Right ventricle myocardium inferior (tissue), 1 donor: ENCODE results near the gene PCNX2. TPM values are rescaled to one million over a fixed set of nuclear protein-coding genes. Genes with fewer than 3 reads are reported as not detected.

Source experiments
- ATAC-seq: fragments of 200-7000 bp; cut with Tn5 transposase; one replicate; pipeline ENCODE4 v1.9.1; 2020; ENCODE audit warnings: mild to moderate bottlenecking, moderate library complexity
- DNase-seq: peaks from one replicate; pipeline ENCODE4 v3.0.0; 2021; ENCODE audit errors: missing footprints
- intact Hi-C: fragments of 100-400 bp; cut with DNase I; formaldehyde crosslinking; loops from one replicate; pipeline ENCODE4 v1.11.0; 2022
- long read RNA-seq: library from polyadenylated mRNA; unstranded; transcript quantifications from one replicate; pipeline ENCODE4 v2.0.0, GENCODE V29; 2021
- total RNA-seq: library from RNA; stranded (reverse); fragmentation: NEBNext Ultra II Directional; extraction: Animal tissue kit (Norgen Biotek cat#: 25700); gene quantifications from one replicate; pipeline ENCODE4 v1.2.1, GENCODE V29; 2021
- donor health status: DM: no; HTN: yes; CAD: no; lungs with severe emphysema.

PCNX2 gene
- total RNA-seq: 2.2 TPM
- long read RNA-seq: 0 reads

DNA sequence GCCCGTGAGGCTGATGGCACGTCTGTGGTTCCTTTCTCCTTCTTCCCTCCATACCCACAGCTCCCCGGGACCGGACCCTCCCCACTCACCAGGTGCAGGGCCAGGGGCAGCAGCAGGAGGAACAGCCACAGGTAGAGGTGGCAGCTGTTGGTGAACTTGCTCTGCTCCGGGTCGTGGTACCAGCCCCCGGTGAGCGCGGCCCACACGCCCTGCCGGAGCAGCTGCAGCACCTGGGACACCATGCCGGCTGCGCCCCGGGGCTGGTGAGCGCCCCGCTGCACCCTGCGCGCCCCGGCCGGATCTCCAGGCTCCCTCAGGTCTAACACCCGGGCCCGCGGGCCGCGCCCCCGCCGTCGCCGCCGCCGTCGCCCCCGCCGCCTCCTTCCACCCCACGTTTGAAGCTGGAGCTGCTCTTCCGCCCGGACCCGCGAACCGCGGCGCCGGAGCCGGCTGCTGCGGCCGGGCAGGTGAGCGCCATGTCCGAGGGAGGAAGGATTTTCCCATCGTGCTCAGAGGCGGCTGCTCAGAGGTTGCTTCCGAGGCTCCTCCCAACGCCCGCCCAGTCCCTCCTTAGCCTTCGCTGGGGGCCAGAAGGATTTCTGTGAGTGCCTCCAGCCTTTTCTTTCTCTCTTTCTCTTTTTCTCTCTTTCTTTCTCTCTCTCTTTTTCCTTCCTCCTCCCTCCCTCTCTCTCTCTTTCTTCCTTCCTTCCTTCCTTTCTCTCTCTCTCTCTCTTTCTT, at the start of gene PCNX2:
TSS of gene PCNX2 (minus strand) at position 489 of the 738 bp plus-strand sequence. CDS start at position 242, 247 bp downstream.
- DNase-seq (peak; percentile 74), ATAC-seq (peak; percentile 51)
- intact Hi-C loops: no loop called here

- intact Hi-C loops: no loop called here
- DNase-seq: no peak
- no peak for ATAC-seq
Observed at GRCh38 chr1:233343262-233343661, 47.7 kb upstream of the PCNX2 start.

DNA sequence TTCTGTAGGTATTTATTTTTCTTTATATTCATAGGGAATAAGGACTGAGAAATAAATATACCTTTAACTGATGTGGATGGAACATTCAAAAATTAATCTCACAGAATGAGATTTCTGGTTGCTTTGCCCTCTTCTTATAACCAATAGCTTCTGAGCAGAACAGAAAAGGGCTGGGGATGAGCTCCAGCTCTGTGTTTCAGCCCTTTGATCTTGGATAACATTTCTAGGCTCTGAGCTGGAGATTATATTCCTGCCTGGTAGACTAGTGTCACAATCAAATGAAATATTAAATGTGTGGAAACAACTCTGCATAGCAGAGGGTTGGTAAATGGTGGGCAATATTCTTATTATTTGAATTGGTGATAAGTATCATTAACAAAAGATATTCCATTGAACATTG, 46.6 kb upstream of the PCNX2 start:
- DNase-seq (no peak), ATAC-seq (no peak)
- intact Hi-C loops: no loop called here

GRCh38 chr1:233340966-233341516, 45.5 kb upstream of the PCNX2 start:
- intact Hi-C loops: no loop called here
- ATAC-seq (no peak), DNase-seq (no peak)

DNA sequence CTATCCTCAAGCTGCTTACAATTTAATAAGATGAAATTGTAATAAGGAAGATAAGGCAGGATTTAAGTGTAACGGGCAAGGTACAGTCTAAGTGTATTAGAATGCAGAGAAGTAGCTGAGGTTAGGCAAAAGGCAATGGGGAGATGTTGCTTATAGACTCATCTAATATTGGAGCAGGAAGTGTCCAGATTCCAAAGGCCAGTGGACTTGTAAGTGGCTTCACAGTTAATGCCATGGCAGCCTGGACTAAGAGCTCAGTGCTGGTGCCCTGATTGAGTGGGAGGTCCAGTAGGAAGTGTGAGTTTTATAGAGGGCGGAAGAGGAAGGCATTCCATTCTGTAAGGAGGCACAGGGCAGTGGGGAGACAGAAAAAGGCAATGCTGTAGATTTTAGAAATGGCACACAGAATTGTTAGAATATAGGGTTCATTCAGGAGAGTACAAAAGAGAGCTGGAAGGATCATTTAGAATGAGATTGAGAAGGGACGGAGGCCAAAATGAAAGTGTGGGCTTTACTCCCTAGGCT, 44.6 kb upstream of the PCNX2 start:
- intact Hi-C loops: no loop called here
- ATAC-seq (no peak), DNase-seq (no peak)

- no peak for DNase-seq
- intact Hi-C loops: no loop called here
- ATAC-seq: no peak
Observed at GRCh38 chr1:233338102-233338501, 42.6 kb upstream of the PCNX2 start.

- ATAC-seq: no peak
- intact Hi-C loops: no loop called here
Observed at GRCh38 chr1:233337505-233337904, 42.0 kb upstream of the PCNX2 start.

GRCh38 chr1:233336554-233337456, 41.3 kb upstream of the PCNX2 start:
- ATAC-seq: no peak

More at GRCh38 chr1:233337505-233337904, 42.0 kb upstream of the PCNX2 start:
- DNase-seq: no peak

GRCh38 chr1:233334092-233334491, 38.6 kb upstream of the PCNX2 start:
- ATAC-seq (no peak), DNase-seq (no peak)
- intact Hi-C loops: no loop called here

More at GRCh38 chr1:233336554-233337456, 41.3 kb upstream of the PCNX2 start:
- no peak for DNase-seq
- intact Hi-C loops: no loop called here

- DNase-seq: no peak
- intact Hi-C loops: no loop called here
- no peak for ATAC-seq
Observed at GRCh38 chr1:233333086-233333485, 37.6 kb upstream of the PCNX2 start.

- intact Hi-C loops: no loop called here
- no peak for ATAC-seq
- DNase-seq: no peak
Observed at GRCh38 chr1:233331676-233332519, 36.4 kb upstream of the PCNX2 start.

GRCh38 chr1:233328142-233328921, 32.8 kb upstream of the PCNX2 start:
- DNase-seq (peak; percentile 66), ATAC-seq (peak; percentile 25)
- intact Hi-C loops: no loop called here

- ATAC-seq: peak; percentile 66
- peak; percentile 78 for DNase-seq
- intact Hi-C loops: no loop called here
Observed at GRCh38 chr1:233327651-233328141, 32.2 kb upstream of the PCNX2 start, which contains the start of gene MAP3K21. Gene MAP3K21 (plus strand): TSS chr1:233327724. CDS start chr1:233328029, 305 bp downstream.

GRCh38 chr1:233326811-233327650, 31.5 kb upstream of the PCNX2 start:
- ATAC-seq (peak; percentile 91), DNase-seq (peak; percentile 91)
- intact Hi-C loops: no loop called here

GRCh38 chr1:233326319-233326718, 30.8 kb upstream of the PCNX2 start:
- intact Hi-C loops: no loop called here
- ATAC-seq: no peak

DNA sequence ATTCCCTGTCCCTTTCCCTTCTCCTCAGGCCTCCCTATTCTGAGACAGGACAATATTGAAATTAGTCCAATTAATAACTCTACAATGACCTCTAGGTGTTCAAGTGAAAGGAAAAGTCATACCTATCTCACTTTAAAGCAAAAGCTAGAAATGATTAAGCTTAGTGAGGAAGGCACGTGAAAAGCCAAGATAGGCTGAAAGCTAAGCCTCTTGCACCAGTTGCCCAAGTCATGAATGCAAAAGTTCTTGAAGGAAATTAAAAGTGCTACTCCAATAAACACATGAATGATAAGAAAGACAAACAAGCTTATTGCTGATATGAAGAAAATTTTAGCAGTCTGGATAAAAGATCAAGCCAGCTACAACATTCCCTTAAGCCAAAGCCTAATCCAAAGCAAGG, 28.2 kb upstream of the PCNX2 start:
- intact Hi-C loops: no loop called here
- ATAC-seq (no peak), DNase-seq (no peak)

More at GRCh38 chr1:233326319-233326718, 30.8 kb upstream of the PCNX2 start:
- no peak for DNase-seq
